ENCODE results near the gene NDFIP1.

Gene NDFIP1

DNA sequence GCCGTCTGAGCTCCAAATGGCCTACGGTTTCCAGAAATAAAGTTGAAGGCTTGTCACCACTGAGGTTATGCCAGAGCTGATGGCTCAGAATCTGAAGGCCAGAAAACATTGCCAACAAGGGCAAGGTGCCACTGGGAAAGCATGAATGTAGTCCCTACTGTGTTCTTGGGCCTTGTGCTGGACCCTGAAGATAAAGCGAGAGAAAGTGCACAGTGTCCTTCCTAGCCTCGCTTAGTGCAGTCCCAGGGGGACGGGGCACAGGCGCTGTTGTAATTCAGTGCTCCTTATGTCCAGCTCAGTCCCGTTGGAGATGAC is 84.5 kb downstream of the NDFIP1 start:
- FAIRE-seq: no peak

GRCh38 chr5:142197098-142197497 is 88.5 kb downstream of the NDFIP1 start:
- no peak for FAIRE-seq

GRCh38 chr5:142197781-142198180 is 89.2 kb downstream of the NDFIP1 start:
- no peak for FAIRE-seq

DNA sequence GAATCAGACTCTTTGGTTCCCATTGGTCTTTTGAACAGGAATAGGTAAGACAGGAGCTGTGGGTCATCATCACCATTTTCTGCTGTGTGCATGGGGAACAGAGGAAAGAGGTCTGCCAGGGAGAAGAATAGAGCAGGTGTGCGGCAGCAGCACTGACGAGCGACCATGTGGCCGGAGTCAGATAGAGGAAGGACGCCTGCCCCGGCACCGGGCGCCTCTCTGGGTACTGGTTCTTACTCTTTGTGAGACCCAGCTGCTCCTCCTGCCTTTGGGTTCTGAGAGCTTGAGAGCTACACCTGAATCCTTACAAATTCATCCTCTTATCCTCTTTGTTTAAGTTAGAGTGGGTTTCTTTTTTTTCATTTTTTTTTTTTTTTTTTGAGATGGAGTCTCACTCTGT is 90.8 kb downstream of the NDFIP1 start:
- FAIRE-seq: no peak

GRCh38 chr5:142200387-142200786 is 91.8 kb downstream of the NDFIP1 start:
- no peak for FAIRE-seq

DNA sequence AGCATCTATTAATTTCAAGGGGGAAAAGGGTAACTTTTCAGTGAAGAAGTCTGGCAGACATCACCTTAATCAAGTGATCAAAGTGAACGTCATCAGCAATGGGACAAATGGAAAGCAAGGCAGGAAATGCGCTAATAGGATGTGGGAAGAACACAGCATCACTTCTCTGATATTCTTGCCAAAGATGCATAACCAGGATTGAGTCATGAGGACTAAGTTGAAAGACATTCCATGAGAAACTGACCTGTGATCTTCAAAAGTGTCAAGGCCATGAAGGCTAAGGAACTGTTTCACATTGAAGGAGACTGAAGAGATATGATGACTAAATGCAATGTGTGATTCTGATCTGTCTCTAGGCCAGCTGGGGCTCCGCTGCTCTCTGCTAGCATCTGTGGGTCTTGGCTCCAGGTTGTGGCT is 92.9 kb downstream of the NDFIP1 start:
- FAIRE-seq: no peak

DNA sequence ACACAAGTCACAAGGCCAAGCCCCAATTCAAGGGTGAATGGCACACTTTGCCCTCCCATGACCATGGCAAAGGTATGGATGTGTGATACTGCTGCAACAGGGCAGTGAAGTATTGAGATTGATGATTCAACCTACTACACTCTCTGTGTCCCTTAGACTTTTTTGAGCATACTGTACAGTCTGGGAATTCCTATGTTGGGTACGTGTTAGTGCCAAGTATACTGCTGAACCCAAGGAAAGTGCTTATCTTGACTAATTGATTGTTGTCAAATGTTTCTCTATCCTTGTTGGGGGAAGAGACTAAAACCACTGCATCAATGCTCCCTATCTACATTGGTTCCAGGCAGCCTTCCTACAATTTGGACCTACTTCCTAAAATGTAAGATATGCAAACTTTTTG is 93.7 kb downstream of the NDFIP1 start:
- FAIRE-seq: no peak

Data from TTC549 (cell line).